Measurements from ENCODE around the gene PPP1R37.

- TF ChIP-seq CTCF (conservative IDR thresholded peaks at IDR 0.05) (no peak), ZFX (IDR thresholded peaks at IDR 0.05) (no peak)
These were observed 98.4 kb downstream of the PPP1R37 start for GRCh38 chr19:45191375-45191774.

Measured in C4-2B (cell line).